Measurements from ENCODE around the gene FAM149A. TPM values are rescaled to one million over a fixed set of nuclear protein-coding genes. Genes with fewer than 3 reads are reported as not detected.

The FAM149A gene
- total and polyA plus RNA-seq, 12 donors, result 1.3 to 6.8 (median 3.3) TPM

DNA sequence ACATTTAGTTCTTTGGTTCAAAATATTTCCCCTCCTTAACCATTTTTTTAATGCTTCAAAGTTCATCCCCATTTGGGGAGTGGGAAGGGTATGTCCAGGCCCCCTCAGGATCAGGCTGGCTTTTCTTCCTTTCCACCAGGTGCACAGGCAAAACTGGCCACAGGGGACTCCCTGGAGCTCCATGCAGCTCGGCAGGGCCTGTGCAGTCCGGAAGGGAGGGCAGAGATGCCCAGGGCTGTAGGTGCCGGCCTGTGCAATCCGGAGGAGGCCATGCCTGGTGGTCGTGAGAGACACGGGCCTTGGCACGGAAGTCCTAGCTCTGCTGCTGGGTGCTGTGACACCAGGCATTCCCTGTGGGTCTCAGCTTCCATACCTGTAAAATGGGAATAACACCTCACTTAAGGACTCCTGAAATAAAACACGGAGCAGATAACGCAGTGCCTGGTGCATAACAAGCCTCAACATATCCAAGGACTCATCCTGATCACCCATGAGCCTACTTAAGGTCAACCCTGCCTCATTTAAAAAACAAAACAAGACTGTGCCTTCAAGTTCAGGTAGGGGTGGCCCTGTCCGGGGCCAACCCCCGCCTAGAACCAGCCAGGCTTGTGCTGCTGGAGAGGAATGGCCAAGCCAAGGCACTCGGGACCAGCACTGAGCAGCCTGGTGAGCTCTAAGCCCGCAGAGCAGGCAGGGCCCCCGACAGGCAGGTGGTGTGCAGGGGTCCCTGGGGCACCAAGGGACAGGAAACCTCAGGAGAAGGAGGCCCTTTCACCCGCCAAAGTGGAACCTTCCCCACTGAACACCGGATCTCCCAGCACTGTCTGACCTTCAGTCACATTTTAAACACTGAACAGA lies 65.7 kb downstream of the FAM149A start:
- intact Hi-C loops (cut with DNase I), result no loop called here
- no peaks in the 10 kb centered on the region for H3K27me3 ChIP-seq
- H3K4me3 ChIP-seq, result no peak overlapping the region
- DNase-seq, result no peak
- no peaks in the 10 kb centered on the region for H3K36me3 ChIP-seq (replicated peaks in 1 of 2)
- TF ChIP-seq, protein P1, sequence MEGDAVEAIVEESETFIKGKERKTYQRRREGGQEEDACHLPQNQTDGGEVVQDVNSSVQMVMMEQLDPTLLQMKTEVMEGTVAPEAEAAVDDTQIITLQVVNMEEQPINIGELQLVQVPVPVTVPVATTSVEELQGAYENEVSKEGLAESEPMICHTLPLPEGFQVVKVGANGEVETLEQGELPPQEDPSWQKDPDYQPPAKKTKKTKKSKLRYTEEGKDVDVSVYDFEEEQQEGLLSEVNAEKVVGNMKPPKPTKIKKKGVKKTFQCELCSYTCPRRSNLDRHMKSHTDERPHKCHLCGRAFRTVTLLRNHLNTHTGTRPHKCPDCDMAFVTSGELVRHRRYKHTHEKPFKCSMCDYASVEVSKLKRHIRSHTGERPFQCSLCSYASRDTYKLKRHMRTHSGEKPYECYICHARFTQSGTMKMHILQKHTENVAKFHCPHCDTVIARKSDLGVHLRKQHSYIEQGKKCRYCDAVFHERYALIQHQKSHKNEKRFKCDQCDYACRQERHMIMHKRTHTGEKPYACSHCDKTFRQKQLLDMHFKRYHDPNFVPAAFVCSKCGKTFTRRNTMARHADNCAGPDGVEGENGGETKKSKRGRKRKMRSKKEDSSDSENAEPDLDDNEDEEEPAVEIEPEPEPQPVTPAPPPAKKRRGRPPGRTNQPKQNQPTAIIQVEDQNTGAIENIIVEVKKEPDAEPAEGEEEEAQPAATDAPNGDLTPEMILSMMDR (IDR thresholded peaks at IDR 0.05), result no peak
- TF ChIP-seq POLR2A (IDR thresholded peaks at IDR 0.05), result no peak
- 77 to 100% (median 86%) methylated on average over 4 to 16 of the region's 16 CpGs for WGBS, 4 donors
- H3K9me3 ChIP-seq (replicated peaks in 1 of 3), result no peaks in the 10 kb centered on the region
- H3K27ac ChIP-seq, result no peak overlapping the region
- no peaks in the 10 kb centered on the region for H3K4me1 ChIP-seq (replicated peaks in 1 of 2)

DNA sequence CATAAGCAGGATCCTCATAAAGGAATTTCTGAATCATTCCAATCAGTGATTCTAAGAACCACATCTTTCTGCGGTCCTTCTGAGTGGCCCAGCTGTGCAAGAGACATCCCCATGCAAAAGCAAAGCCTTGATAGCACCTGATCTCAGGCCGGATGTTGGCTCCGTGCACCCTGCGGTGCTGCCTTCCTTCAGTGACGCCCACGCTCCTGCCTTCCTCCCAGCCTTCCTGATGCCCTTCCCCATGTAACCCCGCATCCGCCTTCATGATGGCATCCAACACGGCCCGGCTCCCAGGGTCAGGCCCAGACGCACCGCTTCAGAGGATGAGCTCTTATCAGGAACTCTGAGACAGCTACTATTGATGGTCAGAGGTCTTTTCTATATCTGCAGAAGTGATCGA lies 66.5 kb downstream of the FAM149A start:
- TF ChIP-seq, protein P1 (IDR thresholded peaks at IDR 0.05), result no peak
- no peak for TF ChIP-seq POLR2A (IDR thresholded peaks at IDR 0.05)
- Histone ChIP-seq H3K36me3 (replicated peaks in 1 of 2) (no peaks in the 10 kb centered on the region), H3K9me3 (replicated peaks in 1 of 3) (no peaks in the 10 kb centered on the region), H3K4me1 (replicated peaks in 1 of 2) (no peaks in the 10 kb centered on the region), H3K4me3 (no peak overlapping the region), H3K27ac (no peak overlapping the region), H3K27me3 (no peaks in the 10 kb centered on the region)
- intact Hi-C loops (cut with DNase I), result no loop called here
- DNase-seq, result no peak
- WGBS, 4 donors, result 83 to 94% (median 89%) methylated on average over 12 to 13 of the region's 13 CpGs

DNA sequence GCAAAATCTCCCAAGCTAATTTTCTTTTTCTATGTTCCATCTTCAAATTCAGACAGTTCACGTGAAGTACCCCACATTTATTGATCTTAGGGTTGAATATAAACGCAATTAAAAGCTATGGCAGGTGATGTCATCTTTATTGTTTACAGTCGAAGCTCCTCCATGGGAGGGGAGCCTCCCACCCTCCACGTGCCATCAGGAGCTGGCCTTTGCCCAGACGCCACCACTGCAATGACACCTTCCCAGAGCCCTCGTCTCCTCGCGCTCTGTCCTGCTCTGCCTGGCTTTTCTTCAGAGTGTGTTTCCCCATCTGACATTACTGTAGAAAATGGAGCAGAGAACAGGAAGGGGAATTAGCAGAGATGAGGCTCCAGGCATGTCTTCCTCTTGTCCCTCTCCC lies 68.0 kb downstream of the FAM149A start:
- Histone ChIP-seq H3K4me1 (replicated peaks in 1 of 2) (no peaks in the 10 kb centered on the region), H3K27ac (no peak overlapping the region), H3K4me3 (no peak overlapping the region), H3K36me3 (replicated peaks in 1 of 2) (no peaks in the 10 kb centered on the region), H3K27me3 (no peaks in the 10 kb centered on the region), H3K9me3 (replicated peaks in 1 of 3) (no peaks in the 10 kb centered on the region)
- no peak for DNase-seq
- 70 to 95% (median 75%) methylated on average over 5 to 8 of the region's 8 CpGs; no CpG with 5 or more reads in 1 of the 4 donors for WGBS, 4 donors
- no peak for TF ChIP-seq POLR2A (IDR thresholded peaks at IDR 0.05)
- TF ChIP-seq, protein P1 (IDR thresholded peaks at IDR 0.05), result no peak
- intact Hi-C loops (cut with DNase I), result no loop called here

DNA sequence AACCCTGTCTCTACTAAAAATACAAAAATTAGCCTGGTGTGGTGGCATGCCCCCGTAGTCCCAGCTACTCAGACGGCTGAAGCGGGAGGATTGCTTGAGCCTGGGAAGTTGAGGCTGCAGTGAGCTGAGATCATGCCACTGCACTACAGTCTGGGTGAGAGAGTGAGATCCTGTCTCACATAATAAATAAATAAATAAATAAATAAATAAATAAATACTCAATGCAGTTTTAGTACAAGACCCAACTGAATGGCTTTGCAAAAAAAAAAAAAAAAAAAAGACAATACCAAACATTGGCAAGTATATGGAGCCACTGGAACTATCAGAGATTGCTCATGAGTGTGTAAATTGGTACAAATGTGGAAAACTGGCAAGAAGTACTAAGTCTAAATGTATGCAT lies 83.6 kb downstream of the FAM149A start:
- TF ChIP-seq, protein P1 (IDR thresholded peaks at IDR 0.05), result no peak
- TF ChIP-seq POLR2A (IDR thresholded peaks at IDR 0.05), result no peak
- Histone ChIP-seq H3K27me3 (no peaks in the 10 kb centered on the region), H3K9me3 (replicated peaks in 1 of 3) (no peaks in the 10 kb centered on the region), H3K4me3 (no peak overlapping the region), H3K27ac (no peak overlapping the region), H3K4me1 (replicated peaks in 1 of 2) (peaks cover 6 to 22% of the 10 kb centered on the region in 2 donors), H3K36me3 (replicated peaks in 1 of 2) (no peaks in the 10 kb centered on the region)
- DNase-seq, result no peak
- intact Hi-C loops (cut with DNase I), result no loop called here
- 63 to 91% (median 73%) methylated on average over 3 of the region's 3 CpGs for whole genome bisulfite sequencing, 4 donors

Measured in adrenal gland (tissue), 12 donors.